HG02642 (cell line): Measurements from ENCODE around the gene KYAT1.

Source experiments
- ATAC-seq: cut with Tn5 transposase; IDR thresholded peaks from one replicate; pipeline ENCODE4 v1.9.1; 2021; ENCODE audit warnings: mild to moderate bottlenecking; ENCODE audit not compliant: unreplicated experiment, poor library complexity

Gene KYAT1

DNA sequence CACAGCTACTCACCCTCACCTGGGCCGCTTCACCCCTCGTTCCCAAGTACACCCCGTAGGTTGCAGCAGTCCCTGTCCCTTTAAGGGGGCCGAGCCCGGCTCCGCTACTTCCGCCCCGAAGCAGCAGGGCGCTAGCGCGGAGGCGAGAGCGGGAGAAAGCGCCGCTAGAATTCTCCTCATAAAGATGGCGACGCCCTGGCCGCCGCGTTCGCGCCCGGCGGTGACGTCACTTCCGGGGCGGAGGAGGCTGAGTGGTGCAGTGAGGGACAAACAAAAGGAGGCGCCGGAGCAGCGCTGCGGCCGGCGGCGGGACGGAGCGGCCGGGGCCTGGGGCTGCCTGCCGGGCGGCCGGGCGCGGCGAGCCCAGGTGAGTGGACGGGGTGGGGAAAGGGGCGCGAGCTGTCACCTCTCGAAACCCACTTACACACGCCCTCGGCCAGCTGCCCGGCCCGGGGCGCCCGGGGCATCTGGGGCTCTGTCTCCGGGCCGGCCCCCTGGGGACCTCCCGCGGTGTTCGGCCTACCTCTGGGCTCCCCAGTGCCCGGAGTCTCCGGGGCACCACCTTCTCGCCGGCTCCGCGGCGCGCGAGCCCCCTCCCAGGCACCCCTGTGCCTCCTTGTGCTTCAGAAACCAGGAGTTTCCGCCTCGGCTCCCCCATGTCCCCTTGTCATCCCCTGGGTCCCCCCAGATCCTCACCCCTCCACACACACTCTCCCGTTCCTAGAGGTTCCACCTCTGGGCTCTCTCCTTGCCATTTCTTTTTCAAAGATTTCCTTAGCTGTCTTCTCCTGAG is at the start of gene KYAT1, which contains the start of gene LRRC8A:
TSS of gene KYAT1 (minus strand) at position 67 of the 793 bp plus-strand sequence. CDS start 36,545 bp downstream, outside the sequence.
TSS of gene LRRC8A (plus strand) at position 250 of the 793 bp plus-strand sequence. CDS start 25,032 bp downstream, outside the sequence.
- ATAC-seq = peak; percentile 90

DNA sequence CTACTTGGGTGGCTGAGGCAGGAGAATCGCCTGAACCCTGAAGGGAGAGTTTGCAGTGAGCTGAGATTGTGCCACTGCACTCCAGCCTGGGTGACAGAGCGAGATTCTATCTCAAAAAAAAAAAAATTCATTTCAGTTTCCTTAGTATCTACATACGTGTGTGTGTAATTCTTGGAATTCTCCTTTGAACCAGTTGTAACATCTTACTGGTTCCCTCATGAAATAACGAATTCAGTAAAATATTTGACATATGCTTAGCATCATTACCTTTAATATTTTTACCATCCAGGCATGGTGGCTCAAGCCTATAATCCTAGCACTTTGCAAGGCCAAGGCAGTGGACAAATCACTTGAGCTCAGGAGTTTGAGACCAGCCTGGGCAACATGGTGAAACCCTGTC is 47.8 kb upstream of the KYAT1 start:
- ATAC-seq = no peak

DNA sequence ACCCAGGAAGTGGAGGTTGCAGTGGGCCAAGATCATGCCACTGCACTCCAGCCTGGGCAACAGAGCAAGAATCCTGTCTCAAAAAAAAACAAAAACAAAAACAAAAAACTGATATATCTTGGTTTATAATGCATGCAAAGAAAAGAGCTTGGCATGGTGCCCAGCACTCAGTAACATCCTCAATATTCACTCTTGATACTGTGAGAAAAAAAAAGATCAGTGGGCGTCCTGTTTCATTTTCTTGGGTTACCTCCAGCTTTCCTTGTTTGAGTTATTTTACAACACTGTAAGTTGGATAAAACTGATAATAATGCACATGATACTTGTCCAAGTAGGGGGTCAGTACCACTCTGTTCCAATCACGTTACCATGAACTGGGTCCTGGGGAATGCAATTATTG is 46.9 kb upstream of the KYAT1 start:
- no peak for ATAC-seq

DNA sequence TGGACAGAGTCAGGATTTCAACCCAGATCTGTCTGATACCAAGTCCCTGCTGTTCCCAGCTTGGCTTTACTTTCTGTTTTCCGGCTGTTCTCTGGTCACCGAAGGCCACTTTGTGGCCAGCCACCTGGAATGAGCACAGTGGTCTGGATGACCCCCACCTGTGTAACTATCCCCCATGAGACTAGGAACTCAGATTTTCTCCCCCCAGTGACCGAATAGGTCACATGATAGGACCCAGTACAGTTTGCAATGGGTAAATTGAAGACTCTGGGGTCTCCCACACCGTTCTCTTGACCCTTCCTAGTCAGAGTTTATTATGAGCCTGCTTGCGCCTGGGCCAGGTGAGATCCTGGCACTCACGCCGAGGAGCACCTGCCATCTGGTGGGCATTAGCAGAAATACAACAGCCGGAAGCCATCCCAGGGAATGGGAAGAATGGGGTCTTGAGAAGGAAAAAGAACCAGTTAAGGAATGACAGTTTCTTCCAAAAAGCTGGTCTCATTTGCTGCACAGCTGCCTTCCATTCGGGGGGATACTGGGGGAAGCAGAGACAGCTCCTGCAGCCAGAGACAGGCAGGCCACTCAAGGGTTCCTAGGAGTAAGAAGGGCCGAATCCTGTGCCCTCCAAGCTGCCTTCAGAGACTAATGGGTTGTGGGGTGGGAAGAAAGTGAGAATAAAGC is 46.1 kb upstream of the KYAT1 start:
- ATAC-seq = no peak

DNA sequence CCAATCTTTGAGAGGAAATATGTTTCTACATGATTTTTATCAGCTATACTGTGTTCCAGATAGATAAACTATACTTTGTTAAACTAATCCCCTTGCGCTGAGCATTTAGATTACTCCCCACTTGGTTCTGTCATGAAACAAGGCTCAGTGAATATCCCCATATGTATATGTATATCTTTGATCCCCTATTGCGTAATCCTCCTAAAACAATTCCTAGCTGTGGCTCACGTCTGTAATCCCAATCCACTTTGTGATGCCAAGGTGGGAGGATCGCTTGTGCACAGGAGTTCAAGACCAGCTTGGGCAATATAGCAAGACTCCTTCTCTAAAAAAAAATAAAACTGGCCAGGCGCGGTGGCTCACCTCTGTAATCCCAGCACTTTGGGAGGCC is 41.7 kb upstream of the KYAT1 start:
- ATAC-seq = no peak

DNA sequence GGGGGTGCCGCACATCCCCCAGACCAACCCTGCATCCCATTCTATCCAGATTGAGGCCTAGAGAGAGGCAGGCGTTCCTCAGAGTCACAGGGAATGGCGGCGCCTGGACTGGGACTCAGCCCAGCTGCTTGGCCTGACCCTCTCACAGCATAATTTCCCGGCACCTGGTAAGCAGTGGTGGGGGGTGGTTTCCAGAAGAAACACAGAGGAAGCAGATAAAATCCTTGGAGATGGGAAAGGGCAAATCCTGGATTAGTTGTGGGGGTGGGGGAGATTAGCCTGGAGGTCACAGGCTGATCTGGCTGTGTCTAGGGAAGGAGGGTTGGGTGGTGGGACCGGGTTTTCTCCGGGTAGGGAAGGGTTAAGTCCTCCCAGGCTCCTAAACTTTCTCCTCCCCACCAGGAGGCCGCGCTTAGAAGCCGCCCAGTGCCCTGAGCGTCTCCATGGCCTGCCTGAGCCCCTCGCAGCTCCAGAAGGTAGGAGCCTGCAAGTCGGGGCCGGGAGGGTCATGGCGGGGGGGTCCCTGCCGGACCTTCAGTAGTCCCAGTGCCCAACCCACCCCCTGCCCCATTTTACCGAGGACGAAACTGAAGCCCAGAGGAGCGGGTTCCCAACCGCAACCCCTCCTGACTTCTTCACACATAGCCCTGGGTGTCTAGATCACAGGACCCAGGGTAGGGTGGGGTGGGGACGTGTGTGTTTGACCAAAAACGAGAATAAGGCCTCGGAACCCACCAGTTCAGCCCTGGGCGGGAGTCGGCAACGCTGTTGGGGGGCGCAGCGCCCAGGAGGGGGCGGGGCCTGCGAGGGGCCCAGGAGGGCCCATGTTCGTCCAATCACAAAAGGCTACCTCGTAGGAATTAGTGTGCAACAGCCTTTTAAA is 40.4 kb upstream of the KYAT1 start:
- no peak for ATAC-seq

DNA sequence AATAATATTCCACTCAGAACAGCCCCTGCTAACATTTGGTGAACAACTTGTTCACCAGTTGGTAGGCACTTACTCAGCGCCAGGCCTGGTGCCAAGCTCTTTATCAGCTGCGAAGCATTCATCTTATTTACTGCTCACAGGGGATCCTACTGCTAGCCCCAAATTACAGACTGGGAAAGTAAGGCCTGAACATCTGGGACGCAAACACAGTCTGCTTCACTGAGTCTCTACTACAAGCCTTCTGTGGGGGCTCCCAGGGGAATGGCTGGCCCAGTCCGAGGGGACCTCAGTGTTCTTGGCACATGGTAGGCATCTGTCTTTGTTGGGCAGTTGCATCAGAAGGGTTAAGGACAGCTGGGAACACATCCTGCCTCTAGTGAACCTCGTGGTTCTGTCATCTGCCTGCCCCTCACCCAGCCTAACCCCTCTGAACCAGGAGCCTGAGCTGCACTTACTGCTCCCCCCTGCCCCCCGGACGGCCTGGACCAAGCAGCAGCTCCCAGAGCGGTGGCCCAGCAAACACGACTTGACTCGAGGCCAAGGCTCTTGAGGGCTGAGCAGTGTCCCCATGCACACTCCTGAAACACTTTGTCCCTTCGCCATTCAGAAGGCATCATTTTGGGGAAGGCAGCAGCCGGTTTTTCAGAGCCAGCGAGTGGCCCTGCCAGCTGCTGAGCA is 38.8 kb upstream of the KYAT1 start, which contains the start of gene PHYHD1:
TSS of gene PHYHD1 (plus strand) at position 602 of the 678 bp plus-strand sequence. CDS start 1,342 bp downstream, outside the sequence.
- ATAC-seq = no peak

DNA sequence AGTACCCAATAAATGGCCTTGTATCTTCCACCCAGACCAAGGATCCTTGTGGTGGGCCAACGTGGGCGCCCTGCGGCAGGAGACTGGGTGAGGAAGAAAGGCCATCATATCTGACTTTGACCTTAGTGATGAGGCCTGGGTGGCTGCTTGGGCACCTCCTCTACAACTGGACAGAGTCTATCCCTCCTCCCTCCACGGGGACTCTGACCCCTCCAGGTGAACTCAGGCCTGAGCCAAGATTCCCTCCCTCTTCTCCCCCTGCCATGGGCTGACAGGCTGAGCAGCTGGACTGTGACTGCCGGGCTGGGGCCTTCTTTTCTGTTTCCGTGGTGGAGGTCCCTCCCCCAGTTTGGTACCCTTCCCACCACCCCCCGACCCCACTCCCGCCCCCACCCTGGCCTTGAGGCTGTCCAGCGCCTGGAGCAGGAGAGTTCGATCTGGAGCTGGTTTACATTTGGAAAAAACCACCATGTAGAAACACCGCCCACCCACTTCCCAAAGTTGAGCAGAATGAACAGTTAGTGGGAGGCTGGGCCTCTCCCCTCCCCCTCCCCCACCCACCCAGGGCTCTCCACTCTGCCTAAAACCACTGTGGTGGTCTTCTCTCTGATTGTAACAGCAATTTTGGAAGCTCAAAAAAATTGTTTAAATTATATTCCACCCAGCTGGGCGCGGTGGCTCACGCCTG is 37.8 kb upstream of the KYAT1 start:
- no peak for ATAC-seq

DNA sequence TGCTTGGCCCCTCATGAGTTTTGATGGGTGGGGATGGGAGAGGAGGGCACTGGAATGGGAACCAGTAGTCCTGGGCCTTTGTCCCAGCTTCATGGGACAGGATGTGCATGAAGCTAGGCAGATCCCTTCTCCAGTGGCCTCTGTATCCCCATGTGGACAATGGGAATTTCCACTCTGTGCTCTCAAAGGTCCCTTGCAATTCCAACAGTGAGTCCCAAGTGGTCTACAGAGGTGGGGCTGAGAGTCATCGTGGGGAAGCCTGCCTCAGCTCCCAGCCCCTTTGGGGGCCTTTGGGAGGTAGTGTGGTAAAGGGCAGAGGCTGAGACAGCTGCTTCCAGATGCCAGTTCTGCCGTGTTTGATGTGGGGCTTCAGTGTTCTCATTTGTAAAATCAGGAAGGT is 37.2 kb upstream of the KYAT1 start:
- ATAC-seq = no peak

DNA sequence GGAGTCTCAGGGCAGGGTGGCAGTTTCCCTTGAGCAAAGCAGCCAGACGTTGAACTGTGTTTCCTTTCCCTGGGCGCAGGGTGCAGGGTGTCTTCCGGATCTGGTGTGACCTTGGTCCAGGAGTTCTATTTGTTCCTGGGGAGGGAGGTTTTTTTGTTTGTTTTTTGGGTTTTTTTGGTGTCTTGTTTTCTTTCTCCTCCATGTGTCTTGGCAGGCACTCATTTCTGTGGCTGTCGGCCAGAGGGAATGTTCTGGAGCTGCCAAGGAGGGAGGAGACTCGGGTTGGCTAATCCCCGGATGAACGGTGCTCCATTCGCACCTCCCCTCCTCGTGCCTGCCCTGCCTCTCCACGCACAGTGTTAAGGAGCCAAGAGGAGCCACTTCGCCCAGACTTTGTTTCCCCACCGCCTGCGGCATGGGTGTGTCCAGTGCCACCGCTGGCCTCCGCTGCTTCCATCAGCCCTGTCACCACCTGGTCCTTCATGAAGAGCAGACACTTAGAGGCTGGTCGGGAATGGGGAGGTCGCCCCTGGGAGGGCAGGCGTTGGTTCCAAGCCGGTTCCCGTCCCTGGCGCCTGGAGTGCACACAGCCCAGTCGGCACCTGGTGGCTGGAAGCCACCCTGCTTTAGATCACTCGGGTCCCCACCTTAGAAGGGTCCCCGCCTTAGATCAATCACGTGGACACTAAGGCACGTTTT is 35.5 kb upstream of the KYAT1 start:
- ATAC-seq = no peak

DNA sequence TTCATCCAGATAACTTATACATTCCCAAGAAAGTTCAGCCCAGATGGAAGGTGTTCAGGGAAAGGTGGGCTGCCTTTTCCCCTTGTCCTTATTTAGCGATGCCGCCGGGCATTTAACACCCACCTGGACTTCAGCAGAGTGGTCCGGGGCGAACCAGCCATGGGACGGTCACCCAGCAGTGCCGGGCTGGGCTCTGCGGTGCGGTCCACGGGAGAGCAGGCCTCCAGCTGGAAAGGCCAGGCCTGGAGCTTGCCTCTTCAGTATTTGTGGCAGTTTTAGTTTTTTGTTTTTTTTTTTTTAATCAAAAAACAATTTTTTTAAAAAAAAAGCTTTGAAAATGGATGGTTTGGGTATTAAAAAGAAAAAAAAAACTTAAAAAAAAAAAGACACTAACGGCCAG is 35.0 kb upstream of the KYAT1 start:
- no peak for ATAC-seq

DNA sequence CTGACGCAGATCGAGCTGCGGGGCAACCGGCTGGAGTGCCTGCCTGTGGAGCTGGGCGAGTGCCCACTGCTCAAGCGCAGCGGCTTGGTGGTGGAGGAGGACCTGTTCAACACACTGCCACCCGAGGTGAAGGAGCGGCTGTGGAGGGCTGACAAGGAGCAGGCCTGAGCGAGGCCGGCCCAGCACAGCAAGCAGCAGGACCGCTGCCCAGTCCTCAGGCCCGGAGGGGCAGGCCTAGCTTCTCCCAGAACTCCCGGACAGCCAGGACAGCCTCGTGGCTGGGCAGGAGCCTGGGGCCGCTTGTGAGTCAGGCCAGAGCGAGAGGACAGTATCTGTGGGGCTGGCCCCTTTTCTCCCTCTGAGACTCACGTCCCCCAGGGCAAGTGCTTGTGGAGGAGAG is 34.5 kb upstream of the KYAT1 start:
- no peak for ATAC-seq

DNA sequence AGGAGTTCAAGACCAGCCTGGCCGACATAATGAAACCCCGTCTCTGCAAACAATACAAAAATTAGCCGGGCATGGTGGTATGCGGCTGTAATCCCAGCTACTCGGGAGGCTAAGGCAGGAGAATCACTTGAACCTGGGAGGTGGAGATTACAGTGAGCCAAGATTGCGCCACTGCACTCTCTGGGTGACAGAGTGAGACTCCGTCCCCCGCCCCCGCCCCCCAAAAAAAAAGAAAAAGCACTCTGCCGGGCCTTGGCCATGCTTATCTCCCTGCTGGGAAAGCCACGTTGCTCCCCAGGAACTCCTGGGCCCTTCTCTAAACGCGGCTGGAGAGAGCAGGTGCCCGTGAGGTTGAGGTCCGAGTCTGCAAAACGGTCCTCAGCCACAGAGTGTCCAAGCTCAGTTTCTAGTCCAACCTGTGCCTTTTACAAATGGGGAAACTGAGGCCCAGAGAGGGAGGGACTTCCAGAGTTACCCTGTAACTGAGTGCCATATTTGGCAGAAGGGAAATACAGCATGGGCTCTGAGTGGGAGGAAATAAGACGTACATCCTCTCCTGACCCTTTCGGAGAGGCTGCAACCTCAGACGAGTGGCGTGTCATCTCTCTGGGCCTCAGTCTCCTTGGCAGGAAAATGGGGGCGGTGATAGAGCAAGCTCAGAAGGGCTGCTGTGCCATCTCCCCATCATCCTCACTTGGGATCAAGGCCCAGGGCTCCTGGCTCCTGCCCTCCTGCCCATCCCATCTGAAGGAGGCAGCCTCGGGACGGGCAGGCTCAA is 32.4 kb upstream of the KYAT1 start:
- ATAC-seq = no peak

DNA sequence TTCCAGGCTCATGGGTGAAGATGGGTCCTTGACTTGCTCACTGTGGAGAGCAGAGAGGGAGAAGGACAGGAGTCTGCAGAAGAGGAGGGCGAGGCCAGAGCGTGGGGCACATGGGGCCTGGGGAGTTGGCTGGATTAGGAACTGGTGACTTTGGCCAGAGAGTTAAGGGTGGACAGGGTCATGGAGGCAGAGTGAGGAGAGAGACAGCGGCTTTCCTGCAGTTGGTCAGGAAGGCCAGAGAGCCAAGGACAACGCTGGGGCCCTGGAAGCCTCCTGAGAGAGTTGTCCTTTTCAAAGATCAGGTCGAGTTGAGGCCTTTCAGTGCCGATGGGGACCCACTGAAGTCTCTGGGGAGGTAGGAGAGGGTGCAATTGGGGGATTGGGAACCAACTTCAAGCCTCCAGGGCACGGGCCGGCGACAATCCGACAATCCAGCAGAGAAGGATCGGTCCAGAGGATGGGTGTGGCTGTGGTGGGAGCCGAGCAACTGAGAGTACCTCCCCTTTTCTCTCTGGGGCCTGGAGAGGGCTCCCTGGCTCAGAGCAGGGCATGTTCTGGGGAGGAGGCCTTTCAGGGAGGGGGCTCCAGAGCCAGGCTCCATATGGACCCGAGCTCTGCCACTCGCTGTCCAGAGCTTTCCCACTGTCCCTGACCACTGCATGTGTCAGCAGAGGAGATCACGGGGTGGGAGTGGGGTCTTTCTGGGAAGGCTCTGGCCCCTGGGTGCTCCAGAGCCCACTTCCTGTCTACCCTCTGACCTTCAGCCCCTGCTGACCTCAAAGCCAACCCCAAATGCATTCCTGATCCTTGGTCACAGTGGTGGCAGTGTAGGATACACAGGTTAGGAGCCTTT is 31.5 kb upstream of the KYAT1 start:
- ATAC-seq = no peak

DNA sequence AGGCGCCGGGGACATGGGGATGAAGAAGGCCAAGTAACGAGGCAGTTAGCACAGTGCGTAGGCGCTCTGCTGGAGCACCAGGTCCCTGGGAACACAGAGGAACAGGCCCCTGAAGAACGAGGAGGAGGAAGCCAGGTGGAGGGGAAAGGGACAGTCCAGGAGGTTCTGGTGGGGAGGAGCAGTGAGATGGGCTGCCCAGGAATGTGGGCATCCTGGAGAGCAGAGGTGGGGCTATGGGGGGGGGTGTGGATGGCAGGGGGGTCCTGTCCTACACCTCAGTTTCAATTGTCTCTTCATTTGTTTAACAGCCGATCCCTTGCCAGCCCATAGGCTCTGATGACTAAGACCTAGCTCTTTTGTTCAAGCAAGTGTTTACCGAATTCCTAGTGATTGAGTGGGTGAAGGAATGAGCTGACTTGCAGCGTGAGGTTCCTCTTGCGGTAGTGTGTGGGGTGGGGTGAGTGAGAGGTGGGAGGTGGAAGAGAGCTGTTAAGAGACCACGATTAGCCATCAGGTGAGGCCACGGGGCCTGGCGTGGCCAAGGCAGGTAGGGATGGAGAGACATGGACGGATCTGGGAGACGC is 30.6 kb upstream of the KYAT1 start:
- ATAC-seq = no peak

DNA sequence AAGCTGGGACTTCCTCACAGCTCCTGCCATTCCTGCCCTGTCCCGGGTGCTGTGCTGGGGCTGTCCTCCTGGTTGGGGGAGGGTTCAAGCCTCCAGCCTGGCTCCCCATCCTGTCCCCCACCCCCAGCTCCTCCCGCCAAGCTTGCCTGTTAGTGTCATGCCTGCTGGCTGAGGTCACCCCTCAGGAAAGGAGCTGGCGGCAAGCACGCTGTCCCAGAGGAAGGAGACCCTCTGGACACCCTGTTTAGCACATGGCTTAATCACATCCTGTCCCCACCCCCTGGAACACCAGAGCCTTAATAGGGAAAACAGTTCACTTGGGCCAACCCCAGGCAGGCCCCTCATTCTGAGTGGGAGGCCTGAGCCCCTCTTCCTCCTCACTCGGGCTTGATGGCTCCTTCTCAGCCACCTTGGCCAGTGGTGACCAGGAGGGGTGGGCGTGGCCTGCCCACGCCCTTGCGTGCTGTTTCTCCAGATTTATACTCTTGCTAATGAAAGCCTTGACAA is 29.8 kb upstream of the KYAT1 start:
- ATAC-seq = no peak

DNA sequence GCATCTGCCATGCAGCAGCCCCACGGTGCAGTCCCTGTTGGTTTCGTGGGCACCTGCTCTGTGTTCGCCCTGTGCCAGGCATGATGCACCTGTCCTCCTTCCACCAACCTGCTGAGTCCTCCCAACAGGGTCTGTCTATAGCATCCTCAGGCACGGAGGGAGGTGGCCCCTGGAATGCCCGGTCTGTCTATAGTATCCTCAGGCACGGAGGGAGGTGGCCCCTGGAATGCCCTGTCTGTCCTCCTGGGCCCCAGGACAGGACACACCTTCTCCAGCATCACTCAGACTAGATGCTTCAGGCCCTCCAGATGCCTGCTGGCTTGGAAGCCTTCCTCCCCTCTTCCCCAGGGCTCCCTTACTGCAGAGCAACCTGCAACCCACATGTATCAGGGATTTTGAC is 29.2 kb upstream of the KYAT1 start:
- no peak for ATAC-seq
